HG02588 (cell line): ENCODE measurements around the gene AKAP8L.
A peak's percentile ranks its signal among the peaks of the same experiment; 100 is the strongest.
"Not testable (repeated sequence)": the region's sequence is repeated elsewhere in the genome, so short reads cannot be mapped to it uniquely, and the experiment has no call there.

Experiments used
- ATAC-seq: cut with Tn5 transposase; IDR thresholded peaks from one replicate; pipeline ENCODE4 v1.9.1; 2021; ENCODE audit warnings: mild to moderate bottlenecking, moderate library complexity; ENCODE audit not compliant: unreplicated experiment

AKAP8L gene

GRCh38 chr19:15357906-15358305 lies 60.9 kb downstream of the AKAP8L start:
- no peak for ATAC-seq

- no peak for ATAC-seq
These were observed 64.1 kb downstream of the AKAP8L start for GRCh38 chr19:15354566-15355296.

DNA sequence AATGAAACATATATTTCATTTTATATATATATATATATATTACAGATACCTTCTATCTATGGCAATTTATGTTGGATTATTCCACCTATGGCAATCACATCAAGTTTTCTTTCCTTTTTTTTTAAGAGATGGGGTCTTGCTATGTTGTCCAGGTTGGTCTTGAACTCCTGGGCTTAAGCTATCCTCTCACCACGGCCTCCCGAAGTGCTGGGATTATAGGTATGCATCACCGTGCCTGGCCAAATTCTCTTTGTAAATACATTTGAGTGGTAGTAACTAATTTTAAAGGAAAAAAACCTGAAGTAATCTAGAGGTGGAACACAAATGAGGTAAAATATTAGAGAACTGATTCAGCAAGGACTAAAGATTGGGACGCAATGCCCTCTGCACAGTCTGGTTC lies 64.9 kb downstream of the AKAP8L start:
- ATAC-seq: no peak

GRCh38 chr19:15352535-15352934 lies 66.3 kb downstream of the AKAP8L start:
- ATAC-seq: not testable (repeated sequence)

DNA sequence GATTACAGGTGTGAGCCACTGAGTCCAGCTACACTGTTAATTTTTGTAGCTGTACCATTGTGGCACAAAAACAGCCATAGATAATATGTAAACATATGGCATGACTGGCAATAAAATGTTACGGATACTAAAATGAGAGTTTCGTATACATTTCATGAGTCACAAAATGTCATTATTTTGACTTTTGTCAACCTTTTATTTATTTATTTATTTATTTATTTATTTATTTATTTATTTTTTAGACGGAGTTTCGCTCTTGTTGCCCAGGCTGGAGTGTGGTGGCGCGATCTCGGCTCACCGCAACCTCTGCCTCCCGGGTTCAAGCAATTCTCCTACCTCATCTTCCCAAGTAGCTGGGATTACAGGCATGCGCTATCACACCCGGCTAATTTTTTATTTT lies 77.5 kb downstream of the AKAP8L start:
- not testable (repeated sequence) for ATAC-seq

DNA sequence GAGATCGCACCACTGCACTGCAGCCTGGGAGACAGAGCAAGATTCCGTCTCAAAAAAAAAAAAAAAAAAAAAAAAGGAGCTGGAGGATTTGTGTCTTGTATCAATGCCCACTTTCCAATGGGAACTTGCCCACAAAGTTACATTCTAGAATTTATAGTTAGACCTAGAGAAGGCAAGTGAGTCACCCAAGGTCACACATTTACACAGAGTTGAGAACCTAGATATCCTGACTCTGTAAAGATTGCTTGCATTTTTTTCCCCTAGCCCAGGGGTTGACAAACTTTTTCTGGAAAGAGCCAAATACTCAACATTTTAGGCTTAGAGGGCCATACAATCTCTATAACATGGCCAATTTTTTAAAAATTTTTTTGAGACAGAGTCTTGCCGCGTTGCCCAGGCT lies 78.7 kb downstream of the AKAP8L start:
- no peak for ATAC-seq

- ATAC-seq: no peak
These were observed 81.6 kb downstream of the AKAP8L start for GRCh38 chr19:15337202-15337601.

DNA sequence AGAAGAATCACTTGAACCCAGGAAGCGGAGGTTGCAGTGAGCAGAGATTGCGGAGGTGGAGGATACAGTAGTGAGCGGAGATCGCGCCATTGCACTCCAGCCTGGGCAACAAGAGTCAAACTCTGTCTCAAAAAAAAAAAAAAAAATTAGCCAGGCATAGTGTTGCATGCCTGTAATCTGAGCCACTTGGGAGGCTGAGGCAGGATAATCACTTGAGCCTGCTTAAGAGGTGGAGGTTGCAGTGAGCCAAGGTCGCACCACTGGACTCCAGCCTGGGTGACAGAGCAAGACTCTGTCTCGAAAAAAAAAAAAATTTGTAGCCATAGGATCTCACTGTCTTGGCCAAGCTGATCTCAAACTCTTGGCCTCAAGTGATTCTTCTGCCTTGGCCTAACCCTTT lies 82.8 kb downstream of the AKAP8L start:
- not testable (repeated sequence) for ATAC-seq

GRCh38 chr19:15332311-15332996 lies 86.3 kb downstream of the AKAP8L start, which contains the start of gene BRD4:
Gene BRD4 (minus strand): TSS chr19:15332539. CDS start chr19:15273099, 59,440 bp downstream.
- peak; percentile 61 for ATAC-seq

DNA sequence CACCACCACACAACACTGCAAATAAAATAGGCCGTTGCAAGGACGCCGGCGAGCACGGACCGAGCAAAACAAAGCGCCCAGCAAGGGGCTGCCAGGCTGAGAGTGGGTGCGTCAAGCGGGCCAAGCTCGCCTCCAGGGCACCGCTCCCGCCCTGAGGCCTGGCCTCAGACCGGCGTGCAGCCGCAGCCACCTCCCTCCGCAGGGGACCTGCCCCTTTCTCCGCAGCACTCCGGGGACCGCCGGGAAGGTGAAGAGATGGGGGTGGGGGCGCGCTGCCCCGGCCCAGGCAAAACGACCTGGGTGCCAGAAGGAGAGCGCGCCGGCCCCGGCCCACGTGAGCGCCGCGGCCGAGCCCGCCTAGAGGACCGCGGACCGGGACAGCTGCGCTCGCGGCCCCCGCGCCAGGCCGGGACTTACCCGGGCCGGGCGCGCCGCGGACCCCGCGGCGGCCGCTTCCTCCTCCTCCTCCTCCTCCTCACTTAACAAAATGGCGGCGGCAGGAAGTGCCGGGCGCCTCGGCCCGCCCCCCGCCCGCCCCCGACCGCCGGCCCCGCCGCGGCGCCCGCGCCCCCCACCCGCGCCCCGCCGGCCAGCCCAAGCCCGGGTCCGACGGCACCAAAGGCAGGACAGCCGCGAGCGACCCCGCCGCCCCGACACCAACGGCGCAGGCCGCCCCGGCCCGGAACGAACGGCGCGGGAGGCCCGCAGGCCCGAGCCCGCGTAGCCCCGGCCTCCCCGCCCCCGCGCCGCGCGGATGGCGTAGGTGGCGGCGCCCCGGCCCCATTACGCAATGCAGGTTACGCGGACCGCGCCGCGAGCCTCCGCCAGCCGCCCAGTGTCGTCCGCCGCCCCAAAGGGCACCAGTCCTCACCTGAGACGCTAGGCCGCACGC lies 87.1 kb downstream of the AKAP8L start:
- ATAC-seq: peak; percentile 40

DNA sequence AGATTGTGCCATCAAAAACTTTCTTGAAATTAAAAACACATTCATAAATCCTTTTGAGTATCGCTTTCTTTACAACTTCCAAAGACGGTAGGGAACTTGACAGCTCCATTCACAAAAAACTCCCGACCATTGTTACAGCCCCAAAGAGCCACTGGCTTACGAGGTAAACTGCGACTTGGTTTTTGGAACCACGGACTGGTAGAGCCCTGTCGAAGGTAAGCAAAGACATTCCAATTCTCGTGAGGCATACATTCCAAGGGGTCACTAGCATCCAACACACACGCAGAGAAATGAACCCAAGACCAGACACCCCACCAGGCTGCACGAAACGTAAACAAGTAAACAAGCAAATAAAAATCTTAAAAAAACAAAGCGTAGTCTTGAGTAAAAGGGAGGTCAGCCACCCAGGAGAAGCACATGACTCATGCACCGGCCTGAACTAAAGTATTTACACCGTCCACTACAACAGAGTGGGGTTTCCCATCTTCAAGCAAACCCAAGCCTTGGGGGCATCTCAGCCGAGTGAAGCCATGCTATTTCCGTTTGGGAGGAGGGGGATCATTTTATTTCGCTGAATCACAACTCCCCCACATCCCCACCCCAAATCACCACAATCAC lies 87.9 kb downstream of the AKAP8L start:
- no peak for ATAC-seq
